GM12872 (cell line): ENCODE data around the gene PZP.

ENCODE experiments used
- TF ChIP-seq, protein P1 (sequence below): IDR thresholded peaks from 3 replicates; pipeline ENCODE4 v1.5.1; 2011; ENCODE audit warnings: low read depth, mild to moderate bottlenecking, low read length, moderate library complexity; ENCODE audit not compliant: insufficient read depth

Gene PZP

GRCh38 chr12:9169979-9170634 is 38.1 kb downstream of the PZP start:
- TF ChIP-seq, protein P1, sequence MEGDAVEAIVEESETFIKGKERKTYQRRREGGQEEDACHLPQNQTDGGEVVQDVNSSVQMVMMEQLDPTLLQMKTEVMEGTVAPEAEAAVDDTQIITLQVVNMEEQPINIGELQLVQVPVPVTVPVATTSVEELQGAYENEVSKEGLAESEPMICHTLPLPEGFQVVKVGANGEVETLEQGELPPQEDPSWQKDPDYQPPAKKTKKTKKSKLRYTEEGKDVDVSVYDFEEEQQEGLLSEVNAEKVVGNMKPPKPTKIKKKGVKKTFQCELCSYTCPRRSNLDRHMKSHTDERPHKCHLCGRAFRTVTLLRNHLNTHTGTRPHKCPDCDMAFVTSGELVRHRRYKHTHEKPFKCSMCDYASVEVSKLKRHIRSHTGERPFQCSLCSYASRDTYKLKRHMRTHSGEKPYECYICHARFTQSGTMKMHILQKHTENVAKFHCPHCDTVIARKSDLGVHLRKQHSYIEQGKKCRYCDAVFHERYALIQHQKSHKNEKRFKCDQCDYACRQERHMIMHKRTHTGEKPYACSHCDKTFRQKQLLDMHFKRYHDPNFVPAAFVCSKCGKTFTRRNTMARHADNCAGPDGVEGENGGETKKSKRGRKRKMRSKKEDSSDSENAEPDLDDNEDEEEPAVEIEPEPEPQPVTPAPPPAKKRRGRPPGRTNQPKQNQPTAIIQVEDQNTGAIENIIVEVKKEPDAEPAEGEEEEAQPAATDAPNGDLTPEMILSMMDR: no peak

DNA sequence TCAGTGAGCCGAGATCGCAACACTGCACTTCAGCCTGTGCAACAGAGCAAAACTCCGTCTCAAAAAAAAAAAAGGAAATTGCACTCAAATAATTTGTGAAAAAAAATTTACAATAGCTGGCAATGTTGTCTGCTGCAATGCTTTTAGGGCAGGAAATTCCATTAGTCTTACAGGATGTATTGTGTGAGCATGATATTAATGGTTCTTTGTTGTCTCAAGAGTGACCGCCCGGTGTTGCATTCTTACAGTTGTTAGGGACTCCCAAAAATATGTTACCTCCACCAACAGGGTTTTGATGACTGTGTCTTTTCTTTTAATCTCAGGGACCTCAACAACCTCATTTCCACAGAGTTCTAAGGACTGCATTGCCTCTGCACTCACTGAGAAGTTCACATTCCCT is 44.8 kb downstream of the PZP start:
- TF ChIP-seq, protein P1: no peak

DNA sequence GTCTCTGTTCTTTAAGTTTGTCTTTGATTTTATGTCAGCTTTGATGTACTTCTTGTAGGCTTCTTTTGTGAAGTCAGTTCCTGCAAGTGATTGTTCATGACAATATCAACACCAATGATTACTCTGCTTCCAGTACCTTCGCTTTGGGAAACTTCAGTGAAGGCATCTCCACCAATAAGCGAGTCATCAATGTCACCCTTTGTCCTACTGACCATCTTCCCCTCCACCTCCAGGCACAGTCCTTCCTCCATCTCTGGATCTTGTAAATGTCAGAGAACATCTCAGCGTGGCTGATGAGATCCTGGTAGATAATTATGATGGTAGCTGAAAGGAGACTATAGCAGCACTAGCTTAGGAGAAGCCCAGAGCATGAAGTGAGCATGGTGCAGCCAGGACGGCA is 52.1 kb downstream of the PZP start:
- TF ChIP-seq, protein P1: no peak

DNA sequence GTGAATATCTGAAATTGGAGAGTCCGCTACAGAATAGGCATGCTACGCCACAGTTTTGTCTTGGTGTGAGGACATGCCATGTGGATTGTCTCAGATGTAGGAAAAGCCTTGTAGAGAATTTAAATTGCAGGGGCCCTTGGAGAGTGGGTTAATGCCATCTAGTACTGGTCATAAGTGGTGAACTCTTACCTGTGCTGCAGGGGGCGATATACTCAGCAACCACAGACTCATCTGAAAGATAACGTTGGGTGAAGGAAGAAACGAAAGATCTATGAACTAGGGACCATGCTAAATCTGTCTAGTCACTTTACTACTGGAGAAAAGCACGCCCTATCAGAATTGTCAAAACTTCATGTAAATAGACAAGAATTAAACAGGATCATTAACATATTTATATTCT is 58.8 kb downstream of the PZP start:
- TF ChIP-seq, protein P1: peak; percentile 30; the same call in 1 of the 3 replicates

GRCh38 chr12:9148926-9149325 is 59.3 kb downstream of the PZP start:
- TF ChIP-seq, protein P1: no peak

- TF ChIP-seq, protein P1: no peak
Observed at GRCh38 chr12:9147461-9147860, 60.7 kb downstream of the PZP start.

- TF ChIP-seq, protein P1: no peak
Observed at GRCh38 chr12:9144730-9145106, 63.5 kb downstream of the PZP start.
